H54 (cell line): Measurements from ENCODE around the gene STUB1.

ENCODE experiments used
- DNase-seq: peaks from one replicate; pipeline ENCODE4 v3.0.0; 2011; ENCODE audit warnings: low spot score, mixed read lengths; ENCODE audit not compliant: insufficient read length
- FAIRE-seq: peaks from 3 replicates; lab custom pipeline; 2011; peaks lifted over from hg19 to GRCh38; lab: Jason Lieb, UNC
- POLR2A ChIP-seq: IDR thresholded peaks from 2 replicates; pipeline ENCODE4 v1.6.1; 2011; ENCODE audit warnings: low read depth, mild to moderate bottlenecking, low read length

The STUB1 gene

GRCh38 chr16:676913-677312 is 3.3 kb upstream of the STUB1 start:
- no peak for TF ChIP-seq POLR2A
- DNase-seq (no peak), FAIRE-seq (no peak)

- TF ChIP-seq POLR2A, result no peak
- DNase-seq (no peak), FAIRE-seq (no peak)
Observed at GRCh38 chr16:677316-678190, 2.7 kb upstream of the STUB1 start.

- no peak for DNase-seq
- no peak for TF ChIP-seq POLR2A
- FAIRE-seq, result no peak
Observed at GRCh38 chr16:678209-678857, 1.9 kb upstream of the STUB1 start.

GRCh38 chr16:678858-679813 is 1.1 kb upstream of the STUB1 start:
- DNase-seq (peak; percentile 61), FAIRE-seq (no peak)
- peak; percentile 43; the same call in 1 of the 2 replicates for TF ChIP-seq POLR2A

GRCh38 chr16:680625-680945 is 375 bp downstream of the STUB1 start:
- TF ChIP-seq POLR2A, result no peak
- no peak for DNase-seq
- no peak for FAIRE-seq

GRCh38 chr16:680967-681745 is 946 bp downstream of the STUB1 start:
- DNase-seq, result no peak
- 0 out of 2 replicates have a peak, but pooled peaks have one; percentile 3 for TF ChIP-seq POLR2A
- FAIRE-seq, result no peak

GRCh38 chr16:681746-682427 is 1.7 kb downstream of the STUB1 start:
- TF ChIP-seq POLR2A, result no peak
- DNase-seq (no peak), FAIRE-seq (no peak)

- no peak for TF ChIP-seq POLR2A
- no peak for FAIRE-seq
Observed at GRCh38 chr16:682493-683395, 2.5 kb downstream of the STUB1 start.

GRCh38 chr16:683396-684070 is 3.3 kb downstream of the STUB1 start:
- no peak for FAIRE-seq
- no peak for DNase-seq
- TF ChIP-seq POLR2A, result no peak

More at GRCh38 chr16:682493-683395, 2.5 kb downstream of the STUB1 start:
- DNase-seq, result no peak

GRCh38 chr16:684071-684794 is 4.0 kb downstream of the STUB1 start, which contains the start of gene JMJD8:
TSS of gene JMJD8 (minus strand) at chr16:684334. CDS start at chr16:684319, 15 bp downstream.
- DNase-seq (no peak), FAIRE-seq (no peak)
- TF ChIP-seq POLR2A, result peak; percentile 62
